Uterus (tissue), 4 donors: ENCODE data around the gene INHA. TPM values are rescaled to one million over a fixed set of nuclear protein-coding genes. Genes with fewer than 3 reads are reported as not detected.

Experiments
- DNase-seq, 2 donors: peaks; one replicate each; pipeline ENCODE4 v3.0.0-alpha.2; 2019 to 2020
- H3K27ac ChIP-seq, 2 donors: fragments of 200-600 bp; sonication (generic); 1 replicate in 1 of 2; 2 replicates in 1 of 2; pipeline ENCODE4 v1.5.1; 2016 to 2018
- H3K27me3 ChIP-seq, 2 donors: fragments of 200-600 bp; sonication (generic); one replicate each; pipeline ENCODE4 v1.5.1; 2018 to 2019; ENCODE audit warnings: control low read depth in 1 of 2
- H3K36me3 ChIP-seq, 2 donors: fragments of 200-600 bp; sonication (generic); one replicate each; pipeline ENCODE4 v1.5.1; 2019; ENCODE audit warnings: control low read depth in 1 of 2
- H3K4me1 ChIP-seq, 2 donors: fragments of 200-600 bp; sonication (generic); one replicate each; pipeline ENCODE4 v1.5.1; 2018 to 2019; ENCODE audit warnings: control low read depth in 1 of 2
- H3K4me3 ChIP-seq, 2 donors: fragments of 200-600 bp; sonication (generic); 1 replicate in 1 of 2; 2 replicates in 1 of 2; pipeline ENCODE4 v1.5.1; 2018 to 2019; ENCODE audit warnings: mild to moderate bottlenecking in 1 of 2
- H3K9me3 ChIP-seq, 2 donors: fragments of 200-600 bp; sonication (generic); one replicate each; pipeline ENCODE4 v1.5.1; 2019; ENCODE audit warnings: control low read depth in 1 of 2
- CTCF ChIP-seq, 4 experiments: fragments of 200-600 bp in 2 of 4; fragments of 450-650 bp in 2 of 4; sonication (generic) in 2 of 4; IDR thresholded peaks; one replicate each; pipeline ENCODE4 v1.5.1; 2016 to 2019; ENCODE audit warnings: antibody characterized with exemption in 4 of 4, mild to moderate bottlenecking in 2 of 4, moderate library complexity in 1 of 4
- POLR2A ChIP-seq, 2 donors: fragments of 450-650 bp; IDR thresholded peaks; one replicate each; pipeline ENCODE4 v1.6.1; 2016; ENCODE audit warnings: antibody characterized with exemption in 2 of 2, mild to moderate bottlenecking in 1 of 2, moderate library complexity in 1 of 2
- intact Hi-C: fragments of 100-400 bp; cut with DNase I; formaldehyde crosslinking; loops from one replicate; pipeline ENCODE4 v1.15.1; 2023; ENCODE audit warnings: low total_unique reads
- total RNA-seq, 4 donors: library from RNA; depleted of rRNA in 3 of 4; stranded (reverse); fragments of >200 nt in 3 of 4; gene quantifications; one replicate each; pipeline versions ENCODE4 v1.1.0 to v1.2.4, GENCODE V29; 2014 to 2023
- donor health status: DM: yes; HTN: yes; CAD: no.

The INHA gene
- total RNA-seq, 4 donors from 2014 or later, result 2.4 TPM; not detected in 3

DNA sequence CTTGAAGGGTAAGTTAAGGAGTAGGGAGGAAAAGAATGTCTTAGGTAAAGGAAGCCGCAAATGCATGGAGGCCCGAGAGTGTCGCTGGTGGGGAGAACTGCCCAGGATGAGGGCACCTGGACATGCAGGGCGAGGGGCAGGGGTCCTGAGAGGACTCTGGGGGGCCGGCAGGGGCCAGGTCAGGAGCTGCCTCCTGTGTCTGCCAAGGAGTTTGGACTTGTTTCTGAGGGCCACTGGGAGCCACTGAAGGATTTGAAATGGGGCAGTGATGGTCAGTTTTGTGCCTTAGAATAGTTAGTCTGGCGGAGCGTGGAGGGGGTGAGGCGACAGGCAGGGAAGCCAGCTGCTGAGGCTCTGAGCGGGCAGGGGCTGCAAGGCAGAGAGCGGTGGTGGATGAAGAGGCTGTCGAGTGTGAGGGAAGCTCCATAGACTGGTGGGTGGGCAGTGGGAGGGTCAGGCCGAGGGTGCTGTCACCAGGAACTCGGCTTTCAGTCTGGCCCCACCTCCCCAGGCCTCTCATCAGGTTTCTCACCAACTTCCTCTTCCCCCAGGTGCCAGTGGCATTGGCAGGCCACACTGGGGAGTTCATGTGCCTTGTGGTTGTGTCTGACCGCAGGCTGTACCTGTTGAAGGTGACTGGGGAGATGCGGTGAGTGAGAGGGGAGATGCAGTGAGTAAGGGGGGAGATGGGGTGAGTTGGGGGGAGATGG lies 40.6 kb downstream of the INHA start:
- H3K4me1 ChIP-seq, result peaks cover 0 to 6% of the 10 kb centered on the region in 2 donors
- no peak for TF ChIP-seq CTCF (IDR thresholded peaks at IDR 0.05)
- TF ChIP-seq POLR2A (IDR thresholded peaks at IDR 0.05), result no peak
- H3K9me3 ChIP-seq, result no peaks in the 10 kb centered on the region
- no peaks in the 10 kb centered on the region for H3K36me3 ChIP-seq
- H3K27me3 ChIP-seq, result no peaks in the 10 kb centered on the region
- no peak for DNase-seq
- intact Hi-C loops, result no loop called here
- no peak overlapping the region for H3K27ac ChIP-seq
- no peak overlapping the region for H3K4me3 ChIP-seq

GRCh38 chr2:219613461-219614070 lies 41.5 kb downstream of the INHA start:
- Histone ChIP-seq H3K36me3 (no peaks in the 10 kb centered on the region), H3K9me3 (no peaks in the 10 kb centered on the region), H3K27me3 (no peaks in the 10 kb centered on the region), H3K4me3 (no peak overlapping the region), H3K27ac (no peak overlapping the region), H3K4me1 (peaks cover 0 to 6% of the 10 kb centered on the region in 2 donors)
- TF ChIP-seq CTCF (IDR thresholded peaks at IDR 0.05) (no peak), POLR2A (IDR thresholded peaks at IDR 0.05) (no peak)
- intact Hi-C loops, result no loop called here
- no peak for DNase-seq

GRCh38 chr2:219614076-219614860 lies 42.2 kb downstream of the INHA start:
- Histone ChIP-seq H3K9me3 (no peaks in the 10 kb centered on the region), H3K4me3 (no peak overlapping the region), H3K4me1 (peaks cover 0 to 2% of the 10 kb centered on the region in 2 donors), H3K36me3 (no peaks in the 10 kb centered on the region), H3K27ac (no peak overlapping the region), H3K27me3 (no peaks in the 10 kb centered on the region)
- intact Hi-C loops, result no loop called here
- no peak for DNase-seq
- TF ChIP-seq CTCF (IDR thresholded peaks at IDR 0.05), result no peak
- no peak for TF ChIP-seq POLR2A (IDR thresholded peaks at IDR 0.05)

DNA sequence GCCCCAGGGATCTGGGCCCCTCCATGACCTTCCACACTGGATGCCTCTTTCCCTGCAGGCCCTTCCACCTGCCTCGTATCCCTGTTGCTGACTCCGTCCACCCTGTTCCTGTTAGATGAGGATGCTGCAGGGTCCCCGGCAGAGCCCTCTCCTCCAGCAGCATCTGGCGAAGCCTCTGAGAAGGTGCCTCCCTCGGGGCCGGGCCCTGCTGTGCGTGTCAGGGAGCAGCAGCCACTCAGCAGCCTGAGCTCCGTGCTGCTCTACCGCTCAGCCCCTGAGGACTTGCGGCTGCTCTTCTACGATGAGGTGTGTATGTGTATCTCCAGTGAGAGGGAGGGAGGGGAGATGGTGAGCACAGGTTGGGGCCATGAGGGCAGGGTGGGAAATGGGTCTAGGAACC lies 42.9 kb downstream of the INHA start:
- H3K27me3 ChIP-seq, result no peaks in the 10 kb centered on the region
- H3K27ac ChIP-seq, result no peak overlapping the region
- no peak overlapping the region for H3K4me3 ChIP-seq
- no peaks in the 10 kb centered on the region for H3K36me3 ChIP-seq
- H3K4me1 ChIP-seq, result no peaks in the 10 kb centered on the region
- DNase-seq, result no peak
- intact Hi-C loops, result no loop called here
- H3K9me3 ChIP-seq, result no peaks in the 10 kb centered on the region
- no peak for TF ChIP-seq POLR2A (IDR thresholded peaks at IDR 0.05)
- no peak for TF ChIP-seq CTCF (IDR thresholded peaks at IDR 0.05)

- no peaks in the 10 kb centered on the region for H3K36me3 ChIP-seq
- TF ChIP-seq POLR2A (IDR thresholded peaks at IDR 0.05), result no peak
- no peak for TF ChIP-seq CTCF (IDR thresholded peaks at IDR 0.05)
- no peak for DNase-seq
- H3K4me1 ChIP-seq, result no peaks in the 10 kb centered on the region
- intact Hi-C loops, result no loop called here
- no peak overlapping the region for H3K4me3 ChIP-seq
- no peaks in the 10 kb centered on the region for H3K9me3 ChIP-seq
- no peak overlapping the region for H3K27ac ChIP-seq
- H3K27me3 ChIP-seq, result no peaks in the 10 kb centered on the region
Measured at GRCh38 chr2:219615894-219616293, 43.8 kb downstream of the INHA start.
